B cell (primary cell): ENCODE data around the gene POLD2.

Experiments used
- CTCF ChIP-seq: fragments of 200-600 bp; IDR thresholded peaks from one replicate; pipeline ENCODE4 v1.8.0; 2022; ENCODE audit warnings: antibody characterized with exemption, mild to moderate bottlenecking
- EZH2 ChIP-seq: IDR thresholded peaks from 2 replicates; pipeline ENCODE4 v1.6.1; 2012; ENCODE audit warnings: borderline replicate concordance, low read depth, mild to moderate bottlenecking, moderate library complexity, low read length; ENCODE audit not compliant: insufficient read depth, poor library complexity, severe bottlenecking

GRCh38 chr7:44147026-44147991 lies 24.0 kb upstream of the POLD2 start:
- TF ChIP-seq CTCF = no peak
- TF ChIP-seq EZH2 = no peak
